ENCODE data around the gene ZNF483. TPM values are rescaled to one million over a fixed set of nuclear protein-coding genes. Genes with fewer than 3 reads are reported as not detected.
"Not testable (repeated sequence)": the region's sequence is repeated elsewhere in the genome, so short reads cannot be mapped to it uniquely, and the experiment has no call there.

Gene ZNF483
- polyA plus RNA-seq, 3 donors: not detected

DNA sequence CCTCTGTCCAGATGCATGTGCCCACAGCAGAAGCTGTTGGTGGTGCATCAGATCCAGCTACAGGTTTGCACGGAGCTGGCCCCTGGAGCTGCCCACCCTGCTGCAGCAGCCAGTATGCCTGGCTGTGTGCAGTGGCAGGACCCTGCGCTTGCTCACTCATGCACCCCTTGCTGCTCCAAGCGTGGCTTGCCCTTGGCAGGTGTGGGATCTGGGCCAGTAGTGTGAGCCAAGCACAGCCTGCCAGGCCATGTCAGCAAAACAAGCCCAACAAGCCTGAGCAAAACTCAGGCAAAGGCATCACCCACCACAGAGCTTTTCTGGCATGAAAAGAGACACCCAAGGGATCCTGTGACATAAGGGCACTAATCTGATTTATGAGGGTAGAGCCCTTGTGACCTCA is 22.5 kb upstream of the ZNF483 start:
- H3K27ac ChIP-seq (ENCODE audit: low read depth in 1 of 2, low read length in 2 of 2): no peak overlapping the region
- 95% methylated on average over 3 of the region's 3 CpGs for WGBS (ENCODE audit: insufficient coverage)
- H2AFZ ChIP-seq (ENCODE audit: insufficient read depth, low read depth, low read length, poor library complexity, severe bottlenecking): no peak overlapping the region
- DNase-seq: no peak
- no peaks in the 10 kb centered on the region for H3K36me3 ChIP-seq (replicated peaks in 1 of 2; ENCODE audit: control insufficient read depth in 1 of 2, insufficient read depth in 2 of 2, low read length in 2 of 2)
- no peaks in the 10 kb centered on the region for H3K79me2 ChIP-seq (ENCODE audit: insufficient read depth, low read length)
- no peaks in the 10 kb centered on the region for H3K4me1 ChIP-seq (ENCODE audit: control insufficient read depth in 1 of 2, insufficient read depth in 2 of 2, low read length in 2 of 2)
- no peak overlapping the region for H3K4me2 ChIP-seq (replicated peaks; ENCODE audit: extremely low read depth, low read length, poor library complexity, severe bottlenecking)
- Mint-ChIP-seq H3K27ac (no peak overlapping the region), H3K36me3 (no peaks in the 10 kb centered on the region), H3K4me1 (no peaks in the 10 kb centered on the region), H3K27me3 (ENCODE audit: low read depth in 3 of 3) (peaks cover 1 to 9% (median 1%) of the 10 kb centered on the region in 3 donors), H3K9me3 (peaks cover 0 to 17% (median 11%) of the 10 kb centered on the region in 7 donors), H3K4me3 (no peak overlapping the region)
- H3K9me3 ChIP-seq (replicated peaks in 1 of 2; ENCODE audit: control insufficient read depth in 1 of 2, insufficient read depth in 1 of 2, low read length in 2 of 2): peaks cover 0 to 5% of the 10 kb centered on the region in 2 donors
- intact Hi-C loops (cut with micrococcal nuclease): no loop called here
- no peak overlapping the region for H3K9ac ChIP-seq (ENCODE audit: insufficient read depth, low read length, poor library complexity, severe bottlenecking)
- H3K27me3 ChIP-seq (ENCODE audit: control insufficient read depth in 2 of 2, insufficient read depth in 2 of 2, low read length in 2 of 2): no peaks in the 10 kb centered on the region
- no peak overlapping the region for H3K4me3 ChIP-seq (replicated peaks in 1 of 3; ENCODE audit: low read depth in 2 of 3, low read length in 3 of 3)
- TF ChIP-seq, protein P1, sequence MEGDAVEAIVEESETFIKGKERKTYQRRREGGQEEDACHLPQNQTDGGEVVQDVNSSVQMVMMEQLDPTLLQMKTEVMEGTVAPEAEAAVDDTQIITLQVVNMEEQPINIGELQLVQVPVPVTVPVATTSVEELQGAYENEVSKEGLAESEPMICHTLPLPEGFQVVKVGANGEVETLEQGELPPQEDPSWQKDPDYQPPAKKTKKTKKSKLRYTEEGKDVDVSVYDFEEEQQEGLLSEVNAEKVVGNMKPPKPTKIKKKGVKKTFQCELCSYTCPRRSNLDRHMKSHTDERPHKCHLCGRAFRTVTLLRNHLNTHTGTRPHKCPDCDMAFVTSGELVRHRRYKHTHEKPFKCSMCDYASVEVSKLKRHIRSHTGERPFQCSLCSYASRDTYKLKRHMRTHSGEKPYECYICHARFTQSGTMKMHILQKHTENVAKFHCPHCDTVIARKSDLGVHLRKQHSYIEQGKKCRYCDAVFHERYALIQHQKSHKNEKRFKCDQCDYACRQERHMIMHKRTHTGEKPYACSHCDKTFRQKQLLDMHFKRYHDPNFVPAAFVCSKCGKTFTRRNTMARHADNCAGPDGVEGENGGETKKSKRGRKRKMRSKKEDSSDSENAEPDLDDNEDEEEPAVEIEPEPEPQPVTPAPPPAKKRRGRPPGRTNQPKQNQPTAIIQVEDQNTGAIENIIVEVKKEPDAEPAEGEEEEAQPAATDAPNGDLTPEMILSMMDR (IDR thresholded peaks at IDR 0.05): no peak
- no peaks in the 10 kb centered on the region for H4K20me1 ChIP-seq (ENCODE audit: insufficient read depth, low read length)

DNA sequence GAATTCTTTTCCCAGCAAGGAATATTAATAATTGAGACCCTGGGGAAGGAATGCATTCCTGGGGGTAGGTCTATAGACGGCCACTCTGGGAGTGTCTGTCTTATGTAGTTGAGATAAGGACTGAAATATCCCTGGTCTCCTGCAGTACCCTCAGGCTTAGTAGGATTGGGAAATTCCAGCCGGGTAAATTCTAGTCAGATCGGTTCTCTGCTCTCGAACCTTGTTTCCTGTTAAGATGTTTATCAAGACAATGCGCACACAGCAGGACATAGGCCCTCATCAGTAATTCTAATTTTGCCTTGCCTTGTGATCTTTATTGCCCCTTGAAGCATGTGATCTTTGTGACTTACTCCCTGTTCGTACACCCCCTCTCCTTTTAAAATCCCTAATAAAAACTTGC is 13.4 kb upstream of the ZNF483 start:
- H3K27ac Mint-ChIP-seq; H3K79me2 ChIP-seq (ENCODE audit: insufficient read depth, low read length); H2AFZ ChIP-seq (ENCODE audit: insufficient read depth, low read depth, low read length, poor library complexity, severe bottlenecking); H4K20me1 ChIP-seq (ENCODE audit: insufficient read depth, low read length); H3K4me3 ChIP-seq (replicated peaks in 1 of 3; ENCODE audit: low read depth in 2 of 3, low read length in 3 of 3); H3K36me3 Mint-ChIP-seq; H3K4me1 Mint-ChIP-seq; H3K9ac ChIP-seq (ENCODE audit: insufficient read depth, low read length, poor library complexity, severe bottlenecking); DNase-seq; intact Hi-C loops (cut with micrococcal nuclease); H3K36me3 ChIP-seq (replicated peaks in 1 of 2; ENCODE audit: control insufficient read depth in 1 of 2, insufficient read depth in 2 of 2, low read length in 2 of 2); H3K27me3 ChIP-seq (ENCODE audit: control insufficient read depth in 2 of 2, insufficient read depth in 2 of 2, low read length in 2 of 2); H3K27ac ChIP-seq (ENCODE audit: low read depth in 1 of 2, low read length in 2 of 2); H3K4me2 ChIP-seq (replicated peaks; ENCODE audit: extremely low read depth, low read length, poor library complexity, severe bottlenecking); H3K4me3 Mint-ChIP-seq; H3K4me1 ChIP-seq (ENCODE audit: control insufficient read depth in 1 of 2, insufficient read depth in 2 of 2, low read length in 2 of 2): not testable (repeated sequence)
- H3K9me3 Mint-ChIP-seq: peaks cover 11 to 54% (median 44%) of the 10 kb centered on the region in 7 donors
- WGBS (ENCODE audit: insufficient coverage): 98% methylated on average over 5 of the region's 6 CpGs
- H3K9me3 ChIP-seq (replicated peaks in 1 of 2; ENCODE audit: control insufficient read depth in 1 of 2, insufficient read depth in 1 of 2, low read length in 2 of 2): peaks cover 7 to 26% of the 10 kb centered on the region in 2 donors
- peaks cover 1 to 10% (median 4%) of the 10 kb centered on the region in 3 donors for H3K27me3 Mint-ChIP-seq (ENCODE audit: low read depth in 3 of 3)
